WERI-Rb-1 (cell line): Measurements from ENCODE around the gene RIMBP2.
A peak's percentile ranks its signal among the peaks of the same experiment; 100 is the strongest.

ENCODE experiments used
- DNase-seq: peaks from one replicate; pipeline ENCODE4 v3.0.0-alpha.2; 2020
- H3K27ac ChIP-seq: fragments of 250-450 bp; sonication (Bioruptor Pico); 2 replicates; pipeline ENCODE4 v1.5.1; 2020; ENCODE audit warnings: mild to moderate bottlenecking, moderate library complexity
- H3K27me3 ChIP-seq: fragments of 250-450 bp; sonication (Bioruptor Pico); 2 replicates; pipeline ENCODE4 v1.5.1; 2021; ENCODE audit warnings: mild to moderate bottlenecking, low read depth, moderate library complexity; ENCODE audit not compliant: insufficient read depth, severe bottlenecking
- H3K36me3 ChIP-seq: fragments of 250-450 bp; sonication (Bioruptor Pico); 2 replicates; pipeline ENCODE4 v1.5.1; 2020; ENCODE audit warnings: mild to moderate bottlenecking, moderate library complexity
- H3K4me3 ChIP-seq: 2 replicates; pipeline ENCODE4 v1.5.1; 2011; ENCODE audit warnings: low read depth, mild to moderate bottlenecking, control low read depth, low read length
- H3K9me3 ChIP-seq: fragments of 250-450 bp; sonication (Bioruptor Pico); 2 replicates; pipeline ENCODE4 v1.5.1; 2021; ENCODE audit warnings: mild to moderate bottlenecking, moderate library complexity; ENCODE audit not compliant: severe bottlenecking
- CTCF ChIP-seq: IDR thresholded peaks from 2 replicates; pipeline ENCODE4 v1.5.1; 2011; ENCODE audit warnings: low read depth, mild to moderate bottlenecking, control low read depth, inconsistent platforms, low read length

RIMBP2 gene

GRCh38 chr12:130672089-130672820, 43.8 kb downstream of the RIMBP2 start:
- no peak for DNase-seq
- TF ChIP-seq CTCF, result no peak
- Histone ChIP-seq H3K27me3 (no peaks in the 10 kb centered on the region), H3K9me3 (peaks cover 14% of the 10 kb centered on the region), H3K4me3 (no peak overlapping the region), H3K27ac (no peak overlapping the region), H3K36me3 (no peaks in the 10 kb centered on the region)

- no peak for DNase-seq
- no peak overlapping the region for H3K4me3 ChIP-seq
- H3K9me3 ChIP-seq, result peaks cover 14% of the 10 kb centered on the region
- H3K27ac ChIP-seq, result no peak overlapping the region
- H3K27me3 ChIP-seq, result no peaks in the 10 kb centered on the region
- TF ChIP-seq CTCF, result no peak
- no peaks in the 10 kb centered on the region for H3K36me3 ChIP-seq
These were observed 44.5 kb downstream of the RIMBP2 start for GRCh38 chr12:130671556-130671955.

GRCh38 chr12:130669797-130670196, 46.3 kb downstream of the RIMBP2 start:
- no peaks in the 10 kb centered on the region for H3K27me3 ChIP-seq
- H3K4me3 ChIP-seq, result no peak overlapping the region
- no peaks in the 10 kb centered on the region for H3K36me3 ChIP-seq
- TF ChIP-seq CTCF, result no peak
- no peak for DNase-seq
- peaks cover 14% of the 10 kb centered on the region for H3K9me3 ChIP-seq
- no peak overlapping the region for H3K27ac ChIP-seq

GRCh38 chr12:130669205-130669557, 46.9 kb downstream of the RIMBP2 start:
- peaks cover 17% of the 10 kb centered on the region for H3K9me3 ChIP-seq
- no peaks in the 10 kb centered on the region for H3K27me3 ChIP-seq
- no peak overlapping the region for H3K4me3 ChIP-seq
- DNase-seq, result peak; percentile 65
- H3K36me3 ChIP-seq, result no peaks in the 10 kb centered on the region
- no peak overlapping the region for H3K27ac ChIP-seq
- TF ChIP-seq CTCF, result no peak

- H3K9me3 ChIP-seq, result peaks cover 17% of the 10 kb centered on the region
- H3K36me3 ChIP-seq, result no peaks in the 10 kb centered on the region
- no peak for TF ChIP-seq CTCF
- H3K27me3 ChIP-seq, result no peaks in the 10 kb centered on the region
- H3K4me3 ChIP-seq, result no peak overlapping the region
- H3K27ac ChIP-seq, result no peak overlapping the region
- no peak for DNase-seq
These were observed 47.6 kb downstream of the RIMBP2 start for GRCh38 chr12:130668286-130669204.
